NOMO-1 treated with dmso at 0.1 percent for 144 hours (cell line): ENCODE results near the gene APLP2.
"Not testable (repeated sequence)": the region's sequence is repeated elsewhere in the genome, so short reads cannot be mapped to it uniquely, and the experiment has no call there.

ENCODE experiments used
- DNase-seq: peaks from one replicate; lab custom pipeline; 2025; ENCODE audit not compliant: unreplicated experiment; lab: John Stamatoyannopoulos, UW

The APLP2 gene

GRCh38 chr11:130167146-130167545 is 97.5 kb downstream of the APLP2 start:
- no peak for DNase-seq

GRCh38 chr11:130168105-130168504 is 98.4 kb downstream of the APLP2 start:
- DNase-seq: no peak

- DNase-seq: no peak
Measured at GRCh38 chr11:130170345-130170744, 100.7 kb downstream of the APLP2 start.

- DNase-seq: no peak
Measured at GRCh38 chr11:130171534-130171933, 101.8 kb downstream of the APLP2 start.

GRCh38 chr11:130172001-130172400 is 102.3 kb downstream of the APLP2 start:
- DNase-seq: not testable (repeated sequence)

GRCh38 chr11:130174642-130175041 is 104.9 kb downstream of the APLP2 start:
- no peak for DNase-seq

GRCh38 chr11:130175898-130176297 is 106.2 kb downstream of the APLP2 start:
- DNase-seq: no peak

- no peak for DNase-seq
Measured at GRCh38 chr11:130177782-130178181, 108.1 kb downstream of the APLP2 start.

- no peak for DNase-seq
Measured at GRCh38 chr11:130178441-130179339, 109.0 kb downstream of the APLP2 start.

- no peak for DNase-seq
Measured at GRCh38 chr11:130179396-130180306, 110.0 kb downstream of the APLP2 start.

GRCh38 chr11:130180491-130180890 is 110.8 kb downstream of the APLP2 start:
- DNase-seq: no peak

GRCh38 chr11:130180896-130181294 is 111.2 kb downstream of the APLP2 start:
- DNase-seq: no peak

GRCh38 chr11:130181295-130182272 is 111.9 kb downstream of the APLP2 start:
- DNase-seq: no peak

- no peak for DNase-seq
Measured at GRCh38 chr11:130183878-130184610, 114.3 kb downstream of the APLP2 start.

- no peak for DNase-seq
Measured at GRCh38 chr11:130187096-130187495, 117.4 kb downstream of the APLP2 start.

- no peak for DNase-seq
Measured at GRCh38 chr11:130188047-130188446, 118.4 kb downstream of the APLP2 start.

- DNase-seq: no peak
Measured at GRCh38 chr11:130188585-130189347, 119.1 kb downstream of the APLP2 start.

GRCh38 chr11:130189492-130190210 is 120.0 kb downstream of the APLP2 start:
- no peak for DNase-seq
